ACHN (cell line): Measurements from ENCODE around the gene ORAI2.
"Not testable (repeated sequence)": the region's sequence is repeated elsewhere in the genome, so short reads cannot be mapped to it uniquely, and the experiment has no call there.

Experiments used
- DNase-seq: peaks from one replicate; pipeline ENCODE4 v3.0.0-alpha.2; 2015
- in situ Hi-C: cut with HindIII; loops from 2 replicates; pipeline ENCODE4 v1.10.0; 2017; ENCODE audit warnings: low sequenced_read_pairs, low pct_ligation_motif_present, low pct_unique_long_range_greater_than_20kb

Gene ORAI2

DNA sequence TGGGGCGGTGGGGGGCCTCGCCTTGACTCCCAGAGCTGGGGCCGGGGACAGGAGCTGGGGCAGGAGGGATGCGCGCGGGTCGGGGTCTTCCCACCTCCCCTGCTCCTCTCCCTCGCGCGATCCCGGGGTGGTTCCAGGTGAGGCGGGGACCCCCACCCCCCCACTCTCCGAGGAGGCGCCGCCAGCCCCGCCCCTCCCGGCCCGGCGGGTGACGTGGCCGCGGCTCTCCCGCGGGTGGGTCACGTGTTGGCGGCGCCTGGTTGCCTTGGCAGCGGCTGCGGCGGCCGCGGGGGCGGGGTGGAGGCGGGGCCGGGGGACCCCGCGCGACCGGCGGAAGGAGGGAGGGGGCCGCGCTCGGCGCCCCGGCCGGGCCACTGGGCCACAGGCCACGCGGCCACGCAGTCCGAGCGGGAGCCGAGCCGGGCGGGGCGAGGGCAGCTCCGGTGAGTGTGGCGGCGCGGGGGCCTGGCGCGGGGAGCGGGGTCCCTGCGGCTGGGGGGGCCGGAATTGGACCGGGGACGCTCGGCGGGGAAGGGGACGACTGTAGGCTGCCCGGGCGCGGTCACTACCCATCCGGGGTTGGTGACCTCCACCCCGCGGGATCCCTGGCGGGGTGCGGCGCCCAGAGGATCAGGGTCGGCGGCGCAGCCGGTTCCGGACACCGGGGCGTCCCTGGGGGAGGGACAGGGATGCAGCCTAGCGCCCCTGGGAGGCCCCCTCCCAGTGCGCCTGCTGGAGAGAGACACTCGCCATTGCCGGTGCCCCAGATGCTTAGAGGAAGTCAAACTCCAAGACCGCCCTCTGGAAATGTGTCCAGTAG is at the start of gene ORAI2:
ORAI2 (plus strand) TSS at position 357 of the 820 bp plus-strand sequence. CDS start 5,382 bp downstream, outside the sequence.
- DNase-seq = peak; percentile 87
- in situ Hi-C loops = no loop called here

DNA sequence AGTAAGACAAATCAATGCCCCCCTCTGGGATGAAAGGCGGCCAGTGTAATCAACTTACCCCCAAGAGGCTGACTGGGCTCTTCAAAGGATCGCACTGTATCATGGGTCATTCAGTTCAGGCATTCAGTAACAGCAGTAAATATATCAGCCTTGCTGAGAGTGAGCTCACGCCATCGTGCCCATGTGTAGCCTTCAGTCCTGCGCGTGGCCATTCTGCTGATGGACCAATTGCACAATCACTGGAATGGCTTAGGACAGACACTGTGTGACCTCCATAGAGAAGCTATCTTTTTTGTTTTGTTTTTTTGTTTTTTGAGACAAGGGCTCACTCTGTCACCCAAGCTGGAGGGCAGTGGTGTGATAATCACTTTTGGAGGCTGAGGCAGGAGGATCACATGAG is 46.3 kb upstream of the ORAI2 start:
- no peak for DNase-seq
- in situ Hi-C loops = no loop called here

- in situ Hi-C loops = no loop called here
- no peak for DNase-seq
Measured at GRCh38 chr7:102389810-102390209, 43.6 kb upstream of the ORAI2 start.

DNA sequence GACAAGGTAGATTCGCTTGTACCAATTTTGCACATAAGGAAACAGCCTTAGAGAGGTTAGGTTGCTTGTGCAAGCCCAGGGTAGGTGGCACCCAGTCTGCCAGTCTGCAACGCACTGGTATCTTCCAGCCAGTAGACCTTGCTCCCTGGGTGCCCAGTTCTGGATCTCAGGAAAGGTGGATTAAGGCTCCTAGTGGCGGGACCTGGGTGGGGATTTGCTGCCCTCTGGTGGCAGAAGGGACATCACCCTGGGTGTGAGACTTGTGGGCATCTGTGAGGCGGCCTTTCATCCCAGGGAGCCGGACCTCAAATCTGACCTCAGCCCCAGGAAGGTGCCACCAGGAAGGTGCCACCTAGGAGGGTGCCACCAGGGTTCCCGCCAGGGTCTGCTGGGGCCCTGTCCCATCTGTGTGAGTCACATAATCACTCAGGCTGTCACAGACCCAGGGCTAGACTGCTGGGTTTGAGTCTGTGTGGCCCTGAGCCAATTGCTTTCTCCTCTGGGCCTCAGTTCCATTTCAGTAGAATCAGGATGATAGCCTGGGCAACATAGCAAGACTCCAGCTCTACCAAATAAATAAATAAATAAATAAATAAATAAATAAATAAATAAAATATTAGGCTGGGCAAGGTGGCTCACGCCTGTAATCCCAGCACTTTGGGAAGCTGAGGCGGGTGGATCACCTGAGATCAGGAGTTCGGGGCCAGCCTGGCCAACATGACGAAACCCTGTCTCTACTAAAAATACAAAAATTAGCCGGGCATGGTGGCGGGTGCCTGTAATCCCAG is 42.5 kb upstream of the ORAI2 start:
- DNase-seq = peak; percentile 90

DNA sequence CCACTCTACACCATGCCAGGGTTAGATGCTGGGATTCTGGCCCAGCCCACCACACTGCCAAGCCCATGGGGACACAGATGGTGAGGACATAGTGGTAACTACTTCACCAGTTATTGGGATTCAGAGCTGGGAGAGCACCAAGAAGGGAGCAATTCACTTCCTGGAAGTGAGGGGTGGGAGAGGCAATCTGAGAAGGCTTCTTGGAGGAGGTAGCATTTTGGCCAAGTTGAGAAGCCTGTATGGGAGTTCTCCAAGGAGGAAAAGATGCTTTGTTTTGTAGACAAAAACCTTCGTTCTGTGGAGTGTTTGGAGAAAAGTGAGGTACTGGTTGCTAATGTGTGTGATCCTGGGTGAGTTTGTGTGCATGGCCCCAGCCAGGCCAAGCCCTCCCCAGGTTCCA is 41.0 kb upstream of the ORAI2 start:
- DNase-seq = no peak
- in situ Hi-C loops = no loop called here

More for the DNA sequence above, 42.5 kb upstream of the ORAI2 start:
- in situ Hi-C loops = no loop called here

- in situ Hi-C loops = no loop called here
- DNase-seq = no peak
Measured at GRCh38 chr7:102393467-102393866, 39.9 kb upstream of the ORAI2 start.

DNA sequence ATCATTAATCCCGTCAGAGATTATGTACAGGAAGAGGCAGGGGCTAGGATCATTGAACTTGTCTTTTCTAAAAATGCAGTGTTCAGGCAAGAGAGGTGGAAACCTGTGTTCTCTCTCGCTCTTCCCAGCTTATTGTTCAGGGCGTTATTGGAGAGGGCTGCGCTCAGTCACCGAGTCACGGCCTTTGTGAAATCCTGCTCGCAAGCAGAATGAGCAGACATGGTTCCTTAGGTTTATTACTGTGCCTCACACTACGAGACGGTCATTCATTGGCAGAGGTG is 37.8 kb upstream of the ORAI2 start:
- in situ Hi-C loops = no loop called here
- peak; percentile 49 for DNase-seq

- in situ Hi-C loops = no loop called here
- DNase-seq = peak; percentile 98
Measured at GRCh38 chr7:102395873-102396709, 37.3 kb upstream of the ORAI2 start, which contains the start of gene PRKRIP1. Gene PRKRIP1, plus strand, starts transcription at chr7:102396363. Its CDS starts 49 bp downstream, at chr7:102396412.

DNA sequence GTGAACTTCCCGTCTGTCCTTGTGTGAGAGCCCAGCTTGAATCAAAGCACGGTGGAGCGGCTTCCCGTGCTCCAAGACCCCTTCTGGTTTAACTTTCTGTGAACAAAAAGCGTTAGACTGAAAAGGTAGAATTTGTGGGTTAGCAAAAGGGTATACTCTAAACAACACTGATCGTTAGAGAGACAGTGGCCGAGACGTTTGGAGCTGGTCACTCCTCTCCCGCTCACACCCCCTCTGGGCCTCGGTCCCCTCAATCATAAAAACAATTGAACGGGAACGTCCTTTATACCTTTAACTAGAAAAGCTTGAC is 36.7 kb upstream of the ORAI2 start:
- in situ Hi-C loops = no loop called here
- peak; percentile 19 for DNase-seq

DNA sequence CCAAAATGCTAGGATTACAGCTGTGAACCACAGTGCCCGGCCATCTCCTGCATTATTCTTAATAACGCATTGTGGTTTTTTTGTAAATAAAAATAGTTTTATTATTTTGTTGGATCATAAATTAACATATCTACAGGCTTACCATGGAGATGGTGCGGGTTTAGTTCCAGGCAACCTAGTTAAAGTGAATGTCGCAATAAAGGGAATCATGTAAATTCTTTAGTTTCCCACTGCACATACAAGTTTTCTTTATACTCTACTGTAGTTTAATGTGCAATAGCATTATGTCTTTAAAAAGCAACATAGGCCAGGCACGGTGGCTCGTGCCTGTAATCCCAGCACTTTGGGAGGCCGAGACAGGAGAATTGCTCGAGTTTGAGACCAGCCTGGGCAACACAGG is 34.8 kb upstream of the ORAI2 start:
- in situ Hi-C loops = no loop called here
- DNase-seq = no peak

GRCh38 chr7:102400360-102400759 is 33.0 kb upstream of the ORAI2 start:
- DNase-seq = no peak
- in situ Hi-C loops = no loop called here

- in situ Hi-C loops = no loop called here
- DNase-seq = no peak
Measured at GRCh38 chr7:102403563-102403962, 29.8 kb upstream of the ORAI2 start.

DNA sequence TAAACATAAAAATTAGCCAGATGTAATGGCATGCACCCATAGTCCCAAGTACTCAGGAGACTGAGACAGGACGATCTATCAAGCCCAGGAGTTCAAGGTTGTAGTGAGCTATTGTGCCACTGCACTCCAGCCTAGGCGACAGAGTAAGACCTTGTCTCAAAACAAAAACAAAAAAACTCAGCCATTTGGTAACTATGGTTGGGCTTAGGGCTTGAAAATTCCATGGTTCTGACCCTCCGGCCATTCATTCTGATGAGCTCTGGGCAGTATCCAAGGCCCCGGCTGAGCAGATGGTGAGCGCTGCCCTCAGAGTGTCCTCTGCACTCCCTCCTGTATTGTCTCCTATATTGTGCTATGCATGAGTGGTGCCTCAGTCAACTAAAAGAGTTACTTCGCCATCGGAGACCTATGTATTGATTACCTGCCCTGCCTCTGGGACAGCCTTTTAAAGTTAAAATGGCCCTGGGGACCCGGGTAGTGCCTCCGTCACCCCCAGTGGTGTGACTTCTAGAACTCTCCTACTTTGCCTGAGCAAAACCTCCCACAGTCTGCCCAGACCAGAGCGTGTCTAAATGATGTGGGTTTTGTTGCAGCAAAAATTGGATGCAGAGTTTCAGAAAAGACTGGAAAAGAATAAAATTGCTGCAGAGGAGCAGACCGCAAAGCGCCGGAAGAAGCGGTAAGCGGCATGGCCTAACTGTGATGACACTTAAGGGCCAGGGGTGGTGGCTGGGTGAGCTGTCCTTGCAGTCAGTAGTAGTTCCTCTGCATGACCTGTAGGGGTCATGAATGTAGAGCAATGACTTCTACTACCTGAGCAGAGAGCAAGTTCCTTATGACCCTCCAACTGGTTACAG is 29.1 kb upstream of the ORAI2 start:
- in situ Hi-C loops = no loop called here
- peak; percentile 79 for DNase-seq

DNA sequence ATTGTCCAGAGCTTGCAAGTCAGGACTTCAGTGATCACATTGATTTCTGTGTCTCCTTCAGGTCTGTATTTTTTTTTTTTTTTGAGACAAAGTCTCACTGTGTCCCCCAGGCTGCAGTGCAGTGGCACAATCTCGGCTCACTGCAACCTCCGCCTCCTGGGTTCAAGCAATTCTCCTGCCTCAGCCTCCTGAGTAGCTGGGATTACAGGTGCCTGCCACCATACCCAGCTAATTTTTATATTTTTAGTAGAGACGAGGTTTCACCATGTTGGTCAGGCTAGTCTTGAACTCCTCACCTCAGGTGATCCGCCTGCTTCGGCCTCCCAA is 28.6 kb upstream of the ORAI2 start:
- DNase-seq, in situ Hi-C loops: not testable (repeated sequence)

GRCh38 chr7:102407910-102408309 is 25.5 kb upstream of the ORAI2 start:
- in situ Hi-C loops = no loop called here

GRCh38 chr7:102408530-102408929 is 24.8 kb upstream of the ORAI2 start:
- peak; percentile 77 for DNase-seq
- in situ Hi-C loops = not testable (repeated sequence)

More at GRCh38 chr7:102407910-102408309, 25.5 kb upstream of the ORAI2 start:
- no peak for DNase-seq

DNA sequence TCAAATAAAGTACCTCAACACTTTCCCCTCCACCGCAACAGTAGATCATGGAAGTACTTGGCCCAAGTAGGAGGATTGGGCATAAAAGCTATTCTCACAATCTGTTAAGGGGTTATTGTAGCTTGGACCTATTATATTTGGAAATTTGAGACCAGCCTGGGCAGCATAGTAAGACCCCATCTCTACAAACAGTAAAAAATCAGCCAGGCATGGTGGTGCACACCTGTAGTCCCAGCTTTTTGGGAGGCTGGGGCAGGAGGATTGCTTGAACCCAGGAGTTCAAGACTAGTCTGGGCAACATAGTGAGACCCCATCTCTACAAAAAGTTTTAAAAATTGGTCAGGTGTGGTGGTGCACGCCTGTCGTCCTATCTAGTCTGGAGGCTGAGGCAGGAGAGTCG is 24.0 kb upstream of the ORAI2 start:
- in situ Hi-C loops = no loop called here
- DNase-seq = no peak

DNA sequence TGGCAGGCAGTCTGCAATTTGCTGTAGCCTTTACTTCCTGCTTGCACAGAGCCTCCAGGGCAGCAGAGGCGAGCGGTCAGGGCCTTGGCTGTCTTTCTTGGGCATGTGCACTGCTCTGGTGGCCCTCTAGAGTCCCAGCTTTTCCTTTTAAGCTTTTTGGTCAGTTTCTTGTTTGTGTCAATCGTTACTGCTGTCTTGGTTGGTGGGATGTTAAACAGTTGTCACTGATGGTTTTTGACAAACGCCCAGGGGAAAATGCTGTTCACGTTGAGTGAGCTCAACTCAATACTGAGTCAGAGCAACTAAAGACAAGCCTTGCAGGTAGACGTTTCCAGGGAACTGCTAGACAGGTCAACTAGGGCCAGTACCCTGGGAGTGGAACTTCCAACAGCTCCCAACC is 23.3 kb upstream of the ORAI2 start:
- DNase-seq = no peak
- in situ Hi-C loops = no loop called here
